ENCODE data around the gene SENP6. TPM values are rescaled to one million over a fixed set of nuclear protein-coding genes. Genes with fewer than 3 reads are reported as not detected.

Gene SENP6
- polyA plus RNA-seq, 1 of the 3 experiments (the other 2 are of a cell fraction), result 16.2 TPM

- H4K20me1 ChIP-seq (ENCODE audit: insufficient read depth), result peaks cover 35% of the 10 kb centered on the region
- no peaks in the 10 kb centered on the region for H3K9me3 ChIP-seq
- H2AFZ ChIP-seq (ENCODE audit: low read depth), result no peak overlapping the region
- no peaks in the 10 kb centered on the region for H3K9me2 ChIP-seq
- H3K4me1 ChIP-seq (ENCODE audit: control insufficient read depth in 1 of 2, insufficient read depth in 2 of 2, low read depth in 1 of 2, low read length in 1 of 2), result peaks cover 0 to 3% of the 10 kb centered on the region in 2 experiments; a peak in 2 of 4 replicates
- TF ChIP-seq RCOR1 (IDR thresholded peaks at IDR 0.05; ENCODE audit: low read length), result no peak
- TF ChIP-seq IRF3 (IDR thresholded peaks at IDR 0.05; ENCODE audit: low read depth, low read length), result no peak
- no peak for TF ChIP-seq EP300 (IDR thresholded peaks at IDR 0.05; ENCODE audit: borderline replicate concordance in 1 of 2, low read depth in 1 of 2, low read length in 1 of 2)
- no peak for TF ChIP-seq RXRA (IDR thresholded peaks at IDR 0.05; ENCODE audit: borderline replicate concordance, low read depth)
- TF ChIP-seq SIN3A (IDR thresholded peaks at IDR 0.05; ENCODE audit: borderline replicate concordance, low read depth, low read length), result no peak
- TF ChIP-seq FOSL2 (IDR thresholded peaks at IDR 0.05; ENCODE audit: borderline replicate concordance, low read depth), result no peak
- no peak for TF ChIP-seq REST (IDR thresholded peaks at IDR 0.05; ENCODE audit: low read depth, low read length)
- TF ChIP-seq CHD2 (IDR thresholded peaks at IDR 0.05; ENCODE audit: low read length, partially characterized antibody), result no peak
- no peak for TF ChIP-seq RAD21 (IDR thresholded peaks at IDR 0.05; ENCODE audit: low read length)
- TF ChIP-seq GATA2 (CRISPR knock-in tag; IDR thresholded peaks at IDR 0.05), result no peak
- no peak for TF ChIP-seq USF2 (IDR thresholded peaks at IDR 0.05; ENCODE audit: borderline replicate concordance, low read depth, low read length)
- TF ChIP-seq ELF1 (IDR thresholded peaks at IDR 0.05), result no peak
- TF ChIP-seq TCF12 (IDR thresholded peaks at IDR 0.05), result no peak
- TF ChIP-seq SMC3 (IDR thresholded peaks at IDR 0.05; ENCODE audit: low read depth, low read length), result no peak
- TF ChIP-seq MEF2A (IDR thresholded peaks at IDR 0.05; ENCODE audit: borderline replicate concordance, low read depth), result no peak
- no peak for TF ChIP-seq JUND (IDR thresholded peaks at IDR 0.05)
- no peak for TF ChIP-seq CTCF (IDR thresholded peaks at IDR 0.05)
- TF ChIP-seq TEAD4 (IDR thresholded peaks at IDR 0.05; ENCODE audit: borderline replicate concordance, insufficient read depth), result no peak
- TF ChIP-seq NFIC (IDR thresholded peaks at IDR 0.05; ENCODE audit: borderline replicate concordance), result no peak
- TF ChIP-seq USF1 (IDR thresholded peaks at IDR 0.05; ENCODE audit: borderline replicate concordance, low read depth), result no peak
- H3K36me3 ChIP-seq (replicated peaks in 1 of 2; ENCODE audit: control insufficient read depth in 1 of 2, insufficient read depth in 2 of 2, low read length in 1 of 2), result peaks cover 31 to 52% of the 10 kb centered on the region in 2 experiments
- POLR2A ChIA-PET, result no interaction called here
- H3K9ac ChIP-seq, result no peak overlapping the region
- no peak overlapping the region for H3K27ac ChIP-seq (ENCODE audit: low read depth in 2 of 2, low read length in 1 of 2)
- no peaks in the 10 kb centered on the region for H3K27me3 ChIP-seq (ENCODE audit: insufficient read depth)
- H3F3A ChIP-seq (replicated peaks; ENCODE audit: insufficient read depth), result peaks cover 9% of the 10 kb centered on the region
- 98% methylated on average over 4 of the region's 4 CpGs for WGBS (ENCODE audit: low lambda C conversion rate)
- H3K4me3 ChIP-seq (ENCODE audit: low read depth in 2 of 2, low read length in 1 of 2), result no peak overlapping the region
- DNase-seq, result no peak
- no peak overlapping the region for H3K4me2 ChIP-seq
- H3K79me2 ChIP-seq (ENCODE audit: insufficient read depth), result peaks cover 96% of the 10 kb centered on the region
- CTCF ChIA-PET, result no interaction called here
Measured at GRCh38 chr6:75624335-75624734, 22.7 kb downstream of the SENP6 start.

All from SK-N-SH (cell line).